ENCODE measurements around the gene ATP5ME. TPM values are rescaled to one million over a fixed set of nuclear protein-coding genes. Genes with fewer than 3 reads are reported as not detected.

Gene ATP5ME
- total RNA-seq, 2 donors from 2014 or later = 416 to 553 TPM

DNA sequence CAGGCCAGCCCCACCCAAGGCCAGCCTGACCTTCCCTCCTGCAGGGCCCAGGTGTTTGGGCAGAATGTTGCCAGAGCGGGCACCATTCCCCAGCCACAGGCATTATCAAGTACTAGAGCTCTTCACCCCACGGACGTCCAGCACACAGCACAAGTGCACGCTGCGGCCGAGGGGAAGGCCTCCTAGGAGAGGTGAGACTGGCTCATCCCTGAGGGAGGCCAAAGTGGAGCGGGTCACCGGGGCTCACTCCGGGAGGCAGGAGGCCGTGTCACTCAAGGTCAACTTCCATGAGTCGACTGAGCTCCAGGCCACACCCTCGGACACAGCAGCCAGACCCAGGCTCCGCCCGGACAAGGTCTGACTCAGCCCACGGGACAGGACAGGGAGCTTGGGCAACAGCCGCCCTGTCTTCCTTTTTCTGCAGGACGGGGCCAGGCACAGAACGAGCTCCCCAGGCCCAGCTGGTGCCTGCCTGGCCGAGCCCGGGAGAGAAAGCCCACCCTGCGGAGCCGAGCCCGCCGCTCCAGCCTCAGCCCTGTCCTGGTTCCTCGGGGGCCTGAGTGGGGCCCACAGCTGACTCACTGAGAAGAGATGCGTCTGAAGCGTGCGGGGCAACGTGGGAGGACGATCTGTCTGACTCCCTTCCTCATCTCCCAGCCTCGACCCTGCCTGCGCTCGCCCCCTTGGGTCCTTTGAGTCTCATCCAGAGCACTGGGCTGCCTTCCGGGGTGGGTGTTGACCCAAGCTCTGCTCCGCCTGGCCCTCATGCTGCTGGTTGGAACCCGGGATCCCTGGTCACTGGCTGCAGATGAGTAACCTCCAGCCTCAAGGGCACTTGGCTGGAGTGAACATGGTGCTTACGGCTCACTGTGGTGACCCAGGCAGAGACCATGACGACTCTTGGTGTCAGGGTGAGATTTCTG lies 13.2 kb upstream of the ATP5ME start:
- Histone ChIP-seq H3K36me3 (no peaks in the 10 kb centered on the region), H3K27ac (peak overlapping the region; percentile 74), H3K27me3 (no peaks in the 10 kb centered on the region), H3K4me1 (peaks cover 23% of the 10 kb centered on the region), H3K4me3 (peak overlapping the region; percentile 41), H3K9me3 (no peaks in the 10 kb centered on the region), H3K9ac (ENCODE audit: low read depth in 2 of 2, low read length in 2 of 2) (peak overlapping the region in 1 of 2 donors; percentile 38)
- TF ChIP-seq, protein P1, sequence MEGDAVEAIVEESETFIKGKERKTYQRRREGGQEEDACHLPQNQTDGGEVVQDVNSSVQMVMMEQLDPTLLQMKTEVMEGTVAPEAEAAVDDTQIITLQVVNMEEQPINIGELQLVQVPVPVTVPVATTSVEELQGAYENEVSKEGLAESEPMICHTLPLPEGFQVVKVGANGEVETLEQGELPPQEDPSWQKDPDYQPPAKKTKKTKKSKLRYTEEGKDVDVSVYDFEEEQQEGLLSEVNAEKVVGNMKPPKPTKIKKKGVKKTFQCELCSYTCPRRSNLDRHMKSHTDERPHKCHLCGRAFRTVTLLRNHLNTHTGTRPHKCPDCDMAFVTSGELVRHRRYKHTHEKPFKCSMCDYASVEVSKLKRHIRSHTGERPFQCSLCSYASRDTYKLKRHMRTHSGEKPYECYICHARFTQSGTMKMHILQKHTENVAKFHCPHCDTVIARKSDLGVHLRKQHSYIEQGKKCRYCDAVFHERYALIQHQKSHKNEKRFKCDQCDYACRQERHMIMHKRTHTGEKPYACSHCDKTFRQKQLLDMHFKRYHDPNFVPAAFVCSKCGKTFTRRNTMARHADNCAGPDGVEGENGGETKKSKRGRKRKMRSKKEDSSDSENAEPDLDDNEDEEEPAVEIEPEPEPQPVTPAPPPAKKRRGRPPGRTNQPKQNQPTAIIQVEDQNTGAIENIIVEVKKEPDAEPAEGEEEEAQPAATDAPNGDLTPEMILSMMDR (IDR thresholded peaks at IDR 0.05) = no peak
- intact Hi-C loops (cut with DNase I) = no loop called here
- DNase-seq = peak; percentile 92

GRCh38 chr4:686413-687040 lies 12.5 kb upstream of the ATP5ME start:
- no peaks in the 10 kb centered on the region for H3K27me3 ChIP-seq
- intact Hi-C loops (cut with DNase I) = no loop called here
- no peak overlapping the region for H3K9ac ChIP-seq (ENCODE audit: low read depth in 2 of 2, low read length in 2 of 2)
- H3K36me3 ChIP-seq = no peaks in the 10 kb centered on the region
- TF ChIP-seq, protein P1 (IDR thresholded peaks at IDR 0.05) = no peak
- DNase-seq = no peak
- H3K9me3 ChIP-seq = no peaks in the 10 kb centered on the region
- H3K4me1 ChIP-seq = peaks cover 23% of the 10 kb centered on the region
- peak overlapping the region; percentile 74 for H3K27ac ChIP-seq
- H3K4me3 ChIP-seq = no peak overlapping the region

DNA sequence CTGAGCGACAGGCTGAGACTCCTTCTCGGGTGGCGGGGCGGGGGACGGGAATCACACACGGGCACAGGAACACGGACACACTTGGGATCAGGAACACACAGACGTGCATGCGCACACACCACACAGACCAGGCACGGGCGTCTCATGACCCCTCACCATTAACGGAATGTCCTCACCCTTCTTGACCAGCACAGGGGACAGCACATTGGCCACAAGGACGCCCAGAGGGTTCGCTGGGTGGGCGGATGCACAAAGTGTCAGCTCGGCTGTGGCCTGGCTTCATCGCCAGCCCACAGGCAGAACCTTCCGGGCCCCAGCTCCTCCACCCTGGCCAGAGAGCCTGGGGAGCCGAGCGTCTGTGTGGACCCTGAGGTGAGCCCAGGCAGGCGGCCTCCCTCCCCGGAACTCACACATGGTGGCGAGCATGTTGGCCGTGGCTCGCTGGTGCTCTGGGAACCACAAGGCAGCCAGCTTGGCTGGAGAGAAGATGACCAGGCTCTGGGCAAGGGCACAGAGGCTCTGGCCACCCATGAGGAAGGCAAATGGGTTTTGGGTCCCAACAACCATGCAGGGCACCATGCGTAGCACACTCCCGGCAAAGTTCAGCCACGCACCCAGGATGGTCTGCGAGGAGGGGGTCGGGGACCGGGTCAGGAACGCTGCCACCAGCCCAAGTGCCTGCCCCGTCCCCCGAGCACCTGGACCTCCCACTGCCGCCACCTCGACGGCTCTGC lies 11.8 kb upstream of the ATP5ME start:
- no peak overlapping the region for H3K4me3 ChIP-seq
- DNase-seq = no peak
- no peaks in the 10 kb centered on the region for H3K27me3 ChIP-seq
- no peak overlapping the region for H3K27ac ChIP-seq
- H3K4me1 ChIP-seq = peaks cover 23% of the 10 kb centered on the region
- H3K36me3 ChIP-seq = no peaks in the 10 kb centered on the region
- no peak overlapping the region for H3K9ac ChIP-seq (ENCODE audit: low read depth in 2 of 2, low read length in 2 of 2)
- no peaks in the 10 kb centered on the region for H3K9me3 ChIP-seq
- TF ChIP-seq, protein P1 (IDR thresholded peaks at IDR 0.05) = no peak
- intact Hi-C loops (cut with DNase I) = no loop called here

DNA sequence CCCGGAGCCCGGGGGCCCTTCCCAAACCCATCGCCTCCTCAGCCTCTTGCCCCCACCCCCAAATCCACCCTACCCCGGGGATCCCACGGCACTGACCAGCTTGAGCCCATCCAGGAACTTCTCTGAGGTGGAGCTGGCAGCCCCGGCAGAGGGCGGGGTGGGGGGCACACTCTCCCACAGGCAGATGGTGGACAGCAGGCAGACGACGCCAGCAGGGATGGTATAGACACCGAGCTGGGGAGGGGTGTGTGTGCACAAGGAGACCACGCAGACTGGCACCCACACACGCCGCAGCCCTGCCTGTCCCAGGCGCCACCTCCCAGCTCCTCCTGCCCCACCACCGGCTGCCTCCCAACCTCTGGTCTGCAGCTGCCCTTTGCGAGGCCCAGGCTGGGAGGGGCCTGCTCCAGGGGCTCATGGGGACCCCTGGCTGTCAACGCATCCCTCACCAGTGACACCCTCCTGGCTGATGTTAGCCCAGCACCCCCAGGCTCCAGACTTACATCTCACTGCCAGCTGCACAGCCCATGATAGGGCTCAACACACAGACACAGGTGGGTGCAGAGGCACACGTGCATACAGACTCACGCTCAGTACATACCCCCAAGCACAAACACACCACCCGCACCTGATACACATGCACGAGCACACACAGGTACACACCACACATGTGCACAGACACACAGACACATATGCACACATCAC lies 10.7 kb upstream of the ATP5ME start:
- Histone ChIP-seq H3K9ac (ENCODE audit: low read depth in 2 of 2, low read length in 2 of 2) (no peak overlapping the region), H3K27me3 (no peaks in the 10 kb centered on the region), H3K4me3 (no peak overlapping the region), H3K36me3 (no peaks in the 10 kb centered on the region), H3K27ac (no peak overlapping the region), H3K9me3 (no peaks in the 10 kb centered on the region), H3K4me1 (peaks cover 23% of the 10 kb centered on the region)
- intact Hi-C loops (cut with DNase I) = no loop called here
- no peak for DNase-seq
- TF ChIP-seq, protein P1 (IDR thresholded peaks at IDR 0.05) = no peak

Measured in colonic mucosa (tissue), 4 donors.